ENCODE data around the gene PPP2R1A. TPM values are rescaled to one million over a fixed set of nuclear protein-coding genes. Genes with fewer than 3 reads are reported as not detected.
A peak's percentile ranks its signal among the peaks of the same experiment; 100 is the strongest.
"Not testable (repeated sequence)": the region's sequence is repeated elsewhere in the genome, so short reads cannot be mapped to it uniquely, and the experiment has no call there.

Gene PPP2R1A
- polyA plus RNA-seq, 4 donors = 448 to 532 (median 468) TPM

- no peak for DNase-seq (ENCODE audit: low read depth in 4 of 4, low spot score in 3 of 4)
Observed at GRCh38 chr19:52237197-52237596, 47.3 kb downstream of the PPP2R1A start.

GRCh38 chr19:52237771-52238400 lies 48.0 kb downstream of the PPP2R1A start:
- DNase-seq (ENCODE audit: low read depth in 4 of 4, low spot score in 3 of 4) = peak; percentile 25 to 35 (median 35)

- no peak for DNase-seq (ENCODE audit: low read depth in 4 of 4, low spot score in 3 of 4)
Observed at GRCh38 chr19:52244021-52244420, 54.2 kb downstream of the PPP2R1A start.

- DNase-seq (ENCODE audit: low read depth in 4 of 4, low spot score in 3 of 4) = peak in 1 of 4 donors; percentile 12
Observed at GRCh38 chr19:52248241-52248640, 58.4 kb downstream of the PPP2R1A start.

- DNase-seq (ENCODE audit: low read depth in 4 of 4, low spot score in 3 of 4) = no peak
Observed at GRCh38 chr19:52258426-52258825, 68.6 kb downstream of the PPP2R1A start.

- DNase-seq (ENCODE audit: low read depth in 4 of 4, low spot score in 3 of 4) = not testable (repeated sequence)
Observed at GRCh38 chr19:52265556-52265955, 75.7 kb downstream of the PPP2R1A start.

- DNase-seq (ENCODE audit: low read depth in 4 of 4, low spot score in 3 of 4) = peak; percentile 85 to 87 (median 87)
Observed at GRCh38 chr19:52269338-52270261, 79.7 kb downstream of the PPP2R1A start, which contains the start of gene ZNF766. TSS of gene ZNF766 (plus strand) at chr19:52269587. CDS start at chr19:52269614, 27 bp downstream.

- DNase-seq (ENCODE audit: low read depth in 4 of 4, low spot score in 3 of 4) = no peak
Observed at GRCh38 chr19:52270266-52270885, 80.5 kb downstream of the PPP2R1A start.

- no peak for DNase-seq (ENCODE audit: low read depth in 4 of 4, low spot score in 3 of 4)
Observed at GRCh38 chr19:52273301-52273700, 83.4 kb downstream of the PPP2R1A start.

- no peak for DNase-seq (ENCODE audit: low read depth in 4 of 4, low spot score in 3 of 4)
Observed at GRCh38 chr19:52274191-52274590, 84.3 kb downstream of the PPP2R1A start.

- DNase-seq (ENCODE audit: low read depth in 4 of 4, low spot score in 3 of 4) = no peak
Observed at GRCh38 chr19:52275988-52276387, 86.1 kb downstream of the PPP2R1A start.

- DNase-seq (ENCODE audit: low read depth in 4 of 4, low spot score in 3 of 4) = no peak
Observed at GRCh38 chr19:52277471-52277870, 87.6 kb downstream of the PPP2R1A start.

Other genes starting within 250 kb of the PPP2R1A start
- 10 to 100 TPM; 16.2 to 18.6 (median 17.2) TPM for gene ZNF350, start 203.2 kb upstream of the PPP2R1A start, polyA plus RNA-seq (ENCODE audit: insufficient read length in 4 of 4)
- gene ZNF615, start 181.8 kb upstream of the PPP2R1A start, polyA plus RNA-seq (ENCODE audit: insufficient read length in 4 of 4) = 10 to 100 TPM; 14.9 to 19.3 (median 18.1) TPM
- gene ZNF614, start 161.7 kb upstream of the PPP2R1A start, polyA plus RNA-seq (ENCODE audit: insufficient read length in 4 of 4) = 10 to 100 TPM; 14.8 to 20.9 (median 18.6) TPM
- gene ZNF432, start 141.2 kb upstream of the PPP2R1A start, polyA plus RNA-seq (ENCODE audit: insufficient read length in 4 of 4) = 10 to 100 TPM; 18.6 to 23.4 (median 22.5) TPM
- gene ZNF841, start 94.3 kb upstream of the PPP2R1A start, polyA plus RNA-seq (ENCODE audit: insufficient read length in 4 of 4) = 10 to 100 TPM; 12.4 to 18.5 (median 14.7) TPM
- gene ZNF616, start 50.1 kb upstream of the PPP2R1A start, polyA plus RNA-seq (ENCODE audit: insufficient read length in 4 of 4) = 10 to 100 TPM; 15.9 to 22.1 (median 19.8) TPM
- 10 to 100 TPM; 16.0 to 17.3 (median 16.9) TPM for gene ZNF836, start 18.4 kb upstream of the PPP2R1A start, polyA plus RNA-seq (ENCODE audit: insufficient read length in 4 of 4)
- gene ZNF766, start 79.5 kb downstream of the PPP2R1A start, polyA plus RNA-seq (ENCODE audit: insufficient read length in 4 of 4) = 10 to 100 TPM; 17.4 to 23.5 (median 22.2) TPM
- gene ZNF480, start 107.1 kb downstream of the PPP2R1A start, polyA plus RNA-seq (ENCODE audit: insufficient read length in 4 of 4) = 10 to 100 TPM; 13.9 to 20.4 (median 18.7) TPM
- gene ZNF610, start 146.2 kb downstream of the PPP2R1A start, polyA plus RNA-seq (ENCODE audit: insufficient read length in 4 of 4) = 10 to 100 TPM; 10.1 to 15.1 (median 13.2) TPM
- 10 to 100 TPM; 20.6 to 27.7 (median 23.5) TPM for gene ZNF880, start 179.9 kb downstream of the PPP2R1A start, polyA plus RNA-seq (ENCODE audit: insufficient read length in 4 of 4)
- 10 to 100 TPM; 28.9 to 39.0 (median 30.2) TPM for gene ZNF528, start 207.8 kb downstream of the PPP2R1A start, polyA plus RNA-seq (ENCODE audit: insufficient read length in 4 of 4)
- gene ZNF534, start 239.1 kb downstream of the PPP2R1A start, polyA plus RNA-seq (ENCODE audit: insufficient read length in 4 of 4) = under 1 TPM; 0.49 to 0.87 (median 0.80) TPM